ENCODE measurements around the gene RHBDF2.
"Not testable (repeated sequence)": the region's sequence is repeated elsewhere in the genome, so short reads cannot be mapped to it uniquely, and the experiment has no call there.

RHBDF2 gene

GRCh38 chr17:76513306-76513692 lies 12.1 kb upstream of the RHBDF2 start:
- no peak for DNase-seq (ENCODE audit: low read depth)
- no peak for TF ChIP-seq CTCF (IDR thresholded peaks at IDR 0.05; ENCODE audit: low read depth, low read length, missing control alignments)
- H3K4me3 ChIP-seq (ENCODE audit: low read depth, low read length): no peak overlapping the region
- in situ Hi-C loops (cut with HindIII; ENCODE audit: low sequenced_read_pairs): loop anchor here (5.0 kb wide), 1 partner anchor 49 kb away; no protein-coding TSS in a partner anchor

- TF ChIP-seq CTCF (IDR thresholded peaks at IDR 0.05; ENCODE audit: low read depth, low read length, missing control alignments): no peak
- no peak for DNase-seq (ENCODE audit: low read depth)
- no peak overlapping the region for H3K4me3 ChIP-seq (ENCODE audit: low read depth, low read length)
- in situ Hi-C loops (cut with HindIII; ENCODE audit: low sequenced_read_pairs): loop anchor here (5.0 kb wide), 1 partner anchor 50 kb away; no protein-coding TSS in a partner anchor
Observed at GRCh38 chr17:76512366-76513305, 11.4 kb upstream of the RHBDF2 start.

- H3K4me3 ChIP-seq (ENCODE audit: low read depth, low read length): no peak overlapping the region
- no peak for DNase-seq (ENCODE audit: low read depth)
- in situ Hi-C loops (cut with HindIII; ENCODE audit: low sequenced_read_pairs): loop anchor here (5.0 kb wide), 1 partner anchor 50 kb away; no protein-coding TSS in a partner anchor
- no peak for TF ChIP-seq CTCF (IDR thresholded peaks at IDR 0.05; ENCODE audit: low read depth, low read length, missing control alignments)
Observed at GRCh38 chr17:76511668-76512365, 10.6 kb upstream of the RHBDF2 start.

GRCh38 chr17:76510831-76511244 lies 9.6 kb upstream of the RHBDF2 start:
- in situ Hi-C loops (cut with HindIII; ENCODE audit: low sequenced_read_pairs): loop anchor here (5.0 kb wide), 1 partner anchor 51 kb away; no protein-coding TSS in a partner anchor
- no peak for DNase-seq (ENCODE audit: low read depth)
- no peak overlapping the region for H3K4me3 ChIP-seq (ENCODE audit: low read depth, low read length)
- TF ChIP-seq CTCF (IDR thresholded peaks at IDR 0.05; ENCODE audit: low read depth, low read length, missing control alignments): no peak

- H3K4me3 ChIP-seq (ENCODE audit: low read depth, low read length); DNase-seq (ENCODE audit: low read depth): not testable (repeated sequence)
- in situ Hi-C loops (cut with HindIII; ENCODE audit: low sequenced_read_pairs): loop anchor here (5.0 kb wide), 1 partner anchor 41 kb away; the partner anchor contains the start of gene AANAT
Observed at GRCh38 chr17:76508472-76509063, 7.3 kb upstream of the RHBDF2 start.

GRCh38 chr17:76506408-76507345 lies 5.5 kb upstream of the RHBDF2 start:
- TF ChIP-seq CTCF (IDR thresholded peaks at IDR 0.05; ENCODE audit: low read depth, low read length, missing control alignments): peak; percentile 88
- no peak overlapping the region for H3K4me3 ChIP-seq (ENCODE audit: low read depth, low read length)
- in situ Hi-C loops (cut with HindIII; ENCODE audit: low sequenced_read_pairs): loop anchor here (5.0 kb wide), 1 partner anchor 39 kb away; the partner anchor contains the start of gene AANAT
- no peak for DNase-seq (ENCODE audit: low read depth)
